Activated naive CD8-positive, alpha-beta T cell (primary cell): ENCODE results near the gene RPRD2.
A peak's percentile ranks its signal among the peaks of the same experiment; 100 is the strongest.

Experiments used
- H3K27ac Mint-ChIP-seq: one replicate; pipeline ENCODE4 v1.8.0; 2021; ENCODE audit warnings: mixed read lengths
- H3K27me3 Mint-ChIP-seq: one replicate; pipeline ENCODE4 v1.8.0; 2021; ENCODE audit warnings: mixed read lengths
- H3K36me3 Mint-ChIP-seq: one replicate; pipeline ENCODE4 v1.8.0; 2021; ENCODE audit warnings: mixed read lengths
- H3K4me1 Mint-ChIP-seq: one replicate; pipeline ENCODE4 v1.8.0; 2021; ENCODE audit warnings: low read depth, mixed read lengths
- H3K4me3 Mint-ChIP-seq: one replicate; pipeline ENCODE4 v1.8.0; 2021; ENCODE audit warnings: mild to moderate bottlenecking, mixed read lengths
- H3K9me3 Mint-ChIP-seq: one replicate; pipeline ENCODE4 v1.8.0; 2021; ENCODE audit warnings: low read depth, mixed read lengths

Gene RPRD2

DNA sequence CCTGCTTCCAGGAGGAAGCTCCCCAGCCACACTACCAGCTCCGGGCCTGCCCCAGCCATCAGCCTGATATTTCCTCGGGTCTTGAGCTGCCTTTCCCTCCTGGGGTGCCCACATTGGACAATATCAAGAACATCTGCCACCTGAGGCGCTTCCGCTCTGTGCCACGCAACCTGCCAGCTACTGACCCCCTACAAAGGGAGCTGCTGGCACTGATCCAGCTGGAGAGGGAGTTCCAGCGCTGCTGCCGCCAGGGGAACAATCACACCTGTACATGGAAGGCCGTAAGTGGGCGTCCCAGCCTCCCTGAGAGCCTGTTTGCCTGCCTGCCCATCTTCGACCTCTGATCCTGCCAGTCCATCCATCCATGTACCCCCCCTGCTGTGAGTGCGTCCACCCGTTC, 147.6 kb downstream of the RPRD2 start:
- H3K4me3 Mint-ChIP-seq: no peak overlapping the region
- no peak overlapping the region for H3K27ac Mint-ChIP-seq
- no peaks in the 10 kb centered on the region for H3K9me3 Mint-ChIP-seq
- peaks cover 2% of the 10 kb centered on the region for H3K36me3 Mint-ChIP-seq
- H3K4me1 Mint-ChIP-seq: peaks cover 7% of the 10 kb centered on the region
- H3K27me3 Mint-ChIP-seq: no peaks in the 10 kb centered on the region

DNA sequence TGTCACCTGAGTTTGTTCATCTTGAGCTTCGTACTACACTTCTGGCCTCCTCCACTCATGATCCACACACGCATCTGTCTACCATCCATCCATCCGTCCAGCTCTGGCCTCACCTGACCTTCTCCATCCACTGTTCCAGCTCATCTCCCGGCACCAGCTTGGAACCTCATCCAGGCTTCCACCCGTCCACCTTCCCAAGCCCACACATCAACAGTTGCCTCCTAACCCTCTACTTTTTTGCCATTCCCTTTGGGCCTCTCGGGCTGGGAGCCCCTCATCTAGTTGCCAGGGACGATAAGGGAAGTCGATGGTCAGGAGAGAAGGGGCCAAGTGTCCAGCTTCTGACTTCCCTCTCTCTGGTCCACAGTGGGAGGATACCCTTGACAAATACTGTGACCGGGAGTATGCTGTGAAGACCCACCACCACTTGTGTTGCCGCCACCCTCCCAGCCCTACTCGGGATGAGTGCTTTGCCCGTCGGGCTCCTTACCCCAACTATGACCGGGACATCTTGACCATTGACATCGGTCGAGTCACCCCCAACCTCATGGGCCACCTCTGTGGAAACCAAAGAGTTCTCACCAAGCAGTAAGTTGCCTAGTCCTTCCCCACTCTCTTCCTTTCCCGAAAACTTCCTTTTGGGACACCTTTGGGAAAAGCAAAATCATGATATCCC, 148.2 kb downstream of the RPRD2 start:
- no peak overlapping the region for H3K4me3 Mint-ChIP-seq
- H3K27ac Mint-ChIP-seq: no peak overlapping the region
- peaks cover 11% of the 10 kb centered on the region for H3K4me1 Mint-ChIP-seq
- H3K27me3 Mint-ChIP-seq: no peaks in the 10 kb centered on the region
- peaks cover 2% of the 10 kb centered on the region for H3K36me3 Mint-ChIP-seq
- no peaks in the 10 kb centered on the region for H3K9me3 Mint-ChIP-seq

DNA sequence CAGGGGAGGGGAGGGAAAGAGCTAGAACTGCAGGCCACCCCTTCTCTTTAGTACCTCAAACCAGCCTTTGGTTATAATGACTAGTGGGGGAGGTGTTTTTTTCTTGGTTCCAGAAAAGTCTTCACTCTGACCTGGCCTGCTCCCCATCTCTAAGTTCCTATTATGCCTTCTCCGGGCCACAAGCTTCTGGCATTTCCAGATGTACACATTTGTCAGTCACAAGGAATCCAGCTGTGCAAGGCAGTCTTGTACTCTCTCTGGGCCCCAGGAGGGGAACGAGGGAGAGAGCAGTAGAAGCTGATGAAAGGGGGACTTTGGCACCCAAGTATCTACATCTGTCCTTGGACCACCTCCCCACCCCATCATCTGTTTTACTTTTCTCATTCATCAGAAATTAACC, 148.9 kb downstream of the RPRD2 start:
- Mint-ChIP-seq H3K9me3 (no peaks in the 10 kb centered on the region), H3K27ac (no peak overlapping the region), H3K4me3 (no peak overlapping the region), H3K27me3 (no peaks in the 10 kb centered on the region), H3K36me3 (peaks cover 2% of the 10 kb centered on the region), H3K4me1 (peaks cover 12% of the 10 kb centered on the region)

DNA sequence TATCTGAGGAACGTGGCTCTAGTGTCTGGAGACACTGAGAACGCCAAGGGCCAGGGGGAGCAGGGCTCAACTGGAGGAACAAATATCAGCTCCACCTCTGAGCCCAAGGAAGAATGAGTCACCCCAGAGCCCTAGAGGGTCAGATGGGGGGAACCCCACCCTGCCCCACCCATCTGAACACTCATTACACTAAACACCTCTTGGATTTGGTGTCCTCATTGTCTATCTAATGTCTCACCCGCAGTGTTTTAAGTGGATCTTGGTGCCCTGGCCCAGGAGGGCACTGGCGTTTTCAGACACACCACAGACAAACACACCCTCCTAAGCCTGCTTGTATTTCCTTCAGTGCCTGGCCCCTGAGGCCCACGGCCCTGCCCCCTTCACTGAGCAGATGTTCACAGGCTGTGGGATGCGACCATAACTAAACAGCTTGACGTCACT, 149.4 kb downstream of the RPRD2 start:
- peaks cover 2% of the 10 kb centered on the region for H3K36me3 Mint-ChIP-seq
- H3K4me1 Mint-ChIP-seq: peaks cover 12% of the 10 kb centered on the region
- no peak overlapping the region for H3K27ac Mint-ChIP-seq
- no peaks in the 10 kb centered on the region for H3K9me3 Mint-ChIP-seq
- H3K27me3 Mint-ChIP-seq: no peaks in the 10 kb centered on the region
- H3K4me3 Mint-ChIP-seq: no peak overlapping the region

DNA sequence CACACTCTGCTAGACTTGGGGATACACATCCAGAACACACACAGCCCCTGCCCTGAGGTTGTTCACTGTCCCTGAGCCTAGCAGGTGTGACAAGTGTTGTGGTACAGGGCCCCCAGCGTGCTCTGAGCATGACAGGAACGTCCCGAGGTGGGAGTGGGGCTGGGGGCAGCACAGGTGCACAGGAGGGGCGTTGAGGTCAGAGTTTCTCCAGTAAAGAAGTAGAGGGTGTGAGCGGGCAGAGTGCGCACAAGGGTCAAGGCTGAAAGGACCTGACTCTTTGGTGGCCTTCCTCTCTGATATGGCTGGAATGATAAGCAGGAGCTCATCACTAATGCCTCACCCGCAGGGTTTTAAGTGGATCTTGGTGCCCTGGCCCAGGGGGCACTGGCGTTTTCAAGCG, 150.3 kb downstream of the RPRD2 start:
- Mint-ChIP-seq H3K4me3 (peak overlapping the region; percentile 92), H3K27ac (no peak overlapping the region)

DNA sequence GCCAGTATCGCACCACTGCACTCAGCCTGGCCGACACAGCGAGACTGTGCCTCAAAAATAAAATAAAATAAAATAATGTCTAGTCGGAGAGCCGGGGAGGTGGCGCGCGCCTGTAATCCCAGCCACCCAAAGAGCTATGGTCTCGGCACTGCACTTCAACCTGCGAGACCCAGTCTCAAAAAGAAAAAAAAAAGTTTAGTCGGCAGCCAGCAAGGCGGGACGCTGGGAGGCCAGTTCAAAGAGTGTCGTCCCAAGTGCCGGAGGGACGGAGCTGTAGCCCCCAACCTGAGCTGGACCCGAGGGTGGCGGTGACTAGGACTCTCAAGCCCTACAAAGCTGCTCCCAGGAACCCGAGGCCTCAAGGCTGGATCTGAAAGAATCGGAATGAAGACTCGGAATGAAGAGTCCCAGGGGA, 151.0 kb downstream of the RPRD2 start:
- H3K27me3 Mint-ChIP-seq: no peaks in the 10 kb centered on the region
- no peaks in the 10 kb centered on the region for H3K9me3 Mint-ChIP-seq
- H3K4me3 Mint-ChIP-seq: peak overlapping the region; percentile 92
- H3K4me1 Mint-ChIP-seq: peaks cover 12% of the 10 kb centered on the region
- H3K27ac Mint-ChIP-seq: peak overlapping the region; percentile 76
- H3K36me3 Mint-ChIP-seq: peaks cover 2% of the 10 kb centered on the region

More for the DNA sequence above, 150.3 kb downstream of the RPRD2 start:
- Mint-ChIP-seq H3K27me3 (no peaks in the 10 kb centered on the region), H3K4me1 (peaks cover 12% of the 10 kb centered on the region), H3K36me3 (peaks cover 2% of the 10 kb centered on the region), H3K9me3 (no peaks in the 10 kb centered on the region)

DNA sequence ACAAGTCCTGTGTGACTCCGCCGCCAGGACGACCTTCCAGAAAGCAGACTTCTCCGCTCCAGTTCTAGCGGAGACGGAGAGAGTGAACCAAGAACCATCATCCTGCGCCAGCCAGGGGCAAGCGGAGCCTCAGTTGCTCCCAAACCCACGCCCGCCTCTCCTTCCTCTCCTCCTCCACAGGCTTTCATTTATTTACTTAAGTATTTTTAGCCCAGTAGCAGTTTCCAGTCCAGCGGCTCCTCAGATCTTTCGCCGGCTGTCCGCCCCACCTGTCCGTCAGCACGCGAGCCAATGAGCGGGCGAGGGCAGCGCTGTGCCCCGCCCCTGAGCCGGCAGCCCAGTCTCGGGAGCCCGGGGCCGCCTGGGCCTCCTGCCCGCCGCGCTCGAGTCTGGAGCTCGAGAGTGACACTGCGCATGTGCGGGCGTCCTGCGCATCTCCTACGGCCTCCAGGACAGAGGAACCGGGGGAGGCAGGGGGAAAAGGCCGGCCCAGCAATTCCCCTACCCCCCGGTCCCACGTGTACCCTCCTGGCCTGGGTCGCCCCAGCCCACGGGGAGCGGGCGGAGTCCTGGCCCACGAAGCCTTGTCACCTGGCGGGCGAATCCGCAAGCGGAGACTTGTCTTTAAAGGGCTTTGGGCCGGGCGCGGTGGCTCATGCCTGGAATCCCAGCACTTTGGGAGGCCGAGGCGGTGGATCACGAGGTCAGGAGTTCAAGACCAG, 151.5 kb downstream of the RPRD2 start, which contains the start of gene FALEC:
Gene FALEC, plus strand, starts transcription at position 425 of the 722 bp plus-strand sequence.
- no peaks in the 10 kb centered on the region for H3K9me3 Mint-ChIP-seq
- peak within 1 kb of the TSS; percentile 76 for H3K27ac Mint-ChIP-seq
- H3K27me3 Mint-ChIP-seq: no peaks in the 10 kb centered on the region
- H3K4me3 Mint-ChIP-seq: peak within 1 kb of the TSS; percentile 92
- peaks cover 2% of the 10 kb centered on the region for H3K36me3 Mint-ChIP-seq
- H3K4me1 Mint-ChIP-seq: peaks cover 12% of the 10 kb centered on the region

DNA sequence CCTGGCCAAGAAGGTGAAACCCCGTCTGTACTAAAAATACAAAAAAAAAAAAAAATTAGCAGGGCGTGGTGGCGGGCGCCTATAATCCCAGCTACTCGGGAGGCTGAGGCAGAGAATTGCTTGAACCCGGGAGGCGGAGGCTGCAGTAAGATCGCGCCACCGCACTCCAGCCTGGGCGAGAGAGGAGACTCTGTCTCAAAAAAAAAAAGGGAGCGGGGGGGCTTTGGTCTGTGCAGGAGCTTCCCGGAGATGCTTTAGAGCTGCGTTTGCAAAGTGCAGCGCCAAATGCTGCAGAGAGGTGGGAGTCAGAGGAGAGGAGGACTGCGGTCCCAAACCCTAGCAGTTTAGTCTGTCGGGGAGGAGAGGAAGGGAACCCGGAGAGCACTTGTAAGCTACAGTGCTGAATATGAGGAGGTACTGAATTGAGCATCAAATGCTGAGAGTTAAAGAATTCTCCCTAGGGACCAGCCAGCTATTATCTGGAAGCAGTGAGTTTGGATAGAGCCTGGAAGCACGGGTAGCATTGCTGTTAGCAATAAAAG, 152.2 kb downstream of the RPRD2 start:
- H3K36me3 Mint-ChIP-seq: no peaks in the 10 kb centered on the region
- peak overlapping the region; percentile 92 for H3K4me3 Mint-ChIP-seq
- peaks cover 12% of the 10 kb centered on the region for H3K4me1 Mint-ChIP-seq
- H3K27me3 Mint-ChIP-seq: no peaks in the 10 kb centered on the region
- H3K9me3 Mint-ChIP-seq: no peaks in the 10 kb centered on the region
- no peak overlapping the region for H3K27ac Mint-ChIP-seq

DNA sequence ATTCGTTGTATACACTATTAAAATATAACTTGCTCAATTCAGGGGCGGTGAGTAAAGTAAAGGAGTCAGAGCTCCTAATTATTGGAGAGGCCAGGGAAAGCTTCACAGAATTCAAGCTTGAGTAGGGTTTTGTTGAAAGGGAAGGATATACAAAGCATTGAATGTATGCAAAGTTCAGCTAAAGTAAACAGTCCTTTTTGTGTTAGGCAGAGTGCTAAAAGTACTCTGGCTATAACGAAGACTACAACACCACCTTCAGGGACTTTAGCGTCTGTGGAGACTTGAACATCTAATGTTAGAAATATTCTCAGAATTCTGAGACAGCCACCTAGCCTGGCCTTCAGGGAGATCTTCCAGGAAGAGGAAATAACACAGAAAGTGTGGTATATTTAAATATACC, 152.7 kb downstream of the RPRD2 start:
- H3K27ac Mint-ChIP-seq: no peak overlapping the region
- no peaks in the 10 kb centered on the region for H3K27me3 Mint-ChIP-seq
- no peaks in the 10 kb centered on the region for H3K9me3 Mint-ChIP-seq
- H3K4me1 Mint-ChIP-seq: peaks cover 12% of the 10 kb centered on the region
- H3K4me3 Mint-ChIP-seq: peak overlapping the region; percentile 92
- H3K36me3 Mint-ChIP-seq: no peaks in the 10 kb centered on the region

DNA sequence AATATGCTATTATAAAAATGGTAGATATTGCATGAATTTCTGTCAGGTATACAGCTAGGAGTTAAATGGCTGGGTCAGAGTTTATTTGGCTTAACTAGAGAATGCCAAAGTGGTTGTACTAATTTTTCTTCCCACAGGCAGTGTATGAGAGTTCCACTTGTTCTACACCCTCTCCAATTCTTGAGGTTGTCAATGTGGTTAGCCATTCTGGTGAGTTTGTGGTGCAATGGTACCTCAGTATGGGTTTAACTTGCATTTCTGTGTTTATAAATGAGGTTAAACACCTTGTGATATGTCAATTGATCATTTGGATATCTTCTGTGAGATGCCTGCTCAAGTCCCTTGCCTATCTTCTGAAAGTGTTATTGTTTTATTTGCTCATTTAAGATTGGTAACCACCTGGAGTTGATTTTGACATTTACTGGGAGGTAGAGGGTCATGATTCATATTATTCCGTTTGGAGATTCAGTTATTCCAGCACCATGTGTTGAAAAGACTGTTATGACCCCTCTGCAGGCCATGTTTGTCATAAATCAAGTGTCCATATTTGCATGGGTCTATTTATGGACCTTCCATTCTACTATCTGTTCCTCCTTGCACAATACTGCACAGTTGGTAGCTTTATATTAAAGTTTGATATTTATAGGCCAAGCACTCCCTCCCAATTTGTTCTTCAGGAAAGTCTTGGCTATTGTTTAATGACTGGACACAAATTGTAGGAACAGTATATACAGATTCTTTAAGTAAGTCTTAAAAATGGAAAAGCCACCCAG, 157.4 kb downstream of the RPRD2 start:
- Mint-ChIP-seq H3K4me1 (peaks cover 7% of the 10 kb centered on the region), H3K9me3 (no peaks in the 10 kb centered on the region), H3K27me3 (no peaks in the 10 kb centered on the region), H3K4me3 (no peak overlapping the region), H3K27ac (no peak overlapping the region), H3K36me3 (no peaks in the 10 kb centered on the region)

DNA sequence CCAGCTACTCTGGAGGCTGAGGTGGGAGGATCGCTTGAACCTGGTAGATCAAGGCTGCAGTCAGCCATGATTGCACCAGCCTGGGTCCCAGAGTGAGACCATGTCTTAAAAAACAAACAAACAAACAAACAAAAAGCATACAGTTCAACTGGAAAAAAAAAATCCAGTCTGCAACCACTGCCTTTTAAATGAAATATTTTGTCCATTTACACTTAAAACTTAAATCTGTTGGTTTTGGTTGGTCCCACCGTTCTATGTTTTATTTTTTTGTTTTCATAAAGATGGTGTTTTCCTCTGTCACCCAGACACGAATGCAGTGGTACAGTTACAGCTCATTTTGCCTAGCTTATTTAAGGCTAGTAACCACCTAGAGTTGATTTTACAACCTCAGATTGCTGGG, 161.4 kb downstream of the RPRD2 start:
- no peak overlapping the region for H3K4me3 Mint-ChIP-seq
- H3K27ac Mint-ChIP-seq: no peak overlapping the region
- no peaks in the 10 kb centered on the region for H3K36me3 Mint-ChIP-seq
- no peaks in the 10 kb centered on the region for H3K9me3 Mint-ChIP-seq
- H3K27me3 Mint-ChIP-seq: no peaks in the 10 kb centered on the region
- no peaks in the 10 kb centered on the region for H3K4me1 Mint-ChIP-seq
